ENCODE data around the gene LRRK1. TPM values are rescaled to one million over a fixed set of nuclear protein-coding genes. Genes with fewer than 3 reads are reported as not detected.

LRRK1 gene
- total RNA-seq, 1 donor from 2014 or later: 4.2 TPM

DNA sequence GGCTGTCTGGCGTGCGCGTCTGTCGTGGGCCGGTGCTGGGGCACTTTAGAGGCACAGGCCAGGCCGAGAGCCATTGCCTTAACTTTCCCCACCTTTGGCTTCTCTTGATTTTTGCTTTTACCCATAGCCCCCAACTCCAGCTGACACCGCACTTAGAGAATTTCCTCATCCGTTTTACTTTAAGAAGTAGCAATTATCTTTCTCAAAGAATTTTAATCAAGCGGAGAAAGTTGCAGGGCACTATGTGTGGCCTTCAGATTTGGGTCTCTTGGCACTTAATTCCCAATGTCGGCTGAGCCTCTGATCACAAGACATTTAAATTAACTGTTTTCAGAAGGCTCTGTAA lies 38.3 kb upstream of the LRRK1 start:
- no peaks in the 10 kb centered on the region for H3K27me3 ChIP-seq (ENCODE audit: control insufficient read depth, insufficient read depth, low read length)
- DNase-seq (ENCODE audit: low read depth) (no peak), FAIRE-seq (no peak)
- TF ChIP-seq, protein P1, sequence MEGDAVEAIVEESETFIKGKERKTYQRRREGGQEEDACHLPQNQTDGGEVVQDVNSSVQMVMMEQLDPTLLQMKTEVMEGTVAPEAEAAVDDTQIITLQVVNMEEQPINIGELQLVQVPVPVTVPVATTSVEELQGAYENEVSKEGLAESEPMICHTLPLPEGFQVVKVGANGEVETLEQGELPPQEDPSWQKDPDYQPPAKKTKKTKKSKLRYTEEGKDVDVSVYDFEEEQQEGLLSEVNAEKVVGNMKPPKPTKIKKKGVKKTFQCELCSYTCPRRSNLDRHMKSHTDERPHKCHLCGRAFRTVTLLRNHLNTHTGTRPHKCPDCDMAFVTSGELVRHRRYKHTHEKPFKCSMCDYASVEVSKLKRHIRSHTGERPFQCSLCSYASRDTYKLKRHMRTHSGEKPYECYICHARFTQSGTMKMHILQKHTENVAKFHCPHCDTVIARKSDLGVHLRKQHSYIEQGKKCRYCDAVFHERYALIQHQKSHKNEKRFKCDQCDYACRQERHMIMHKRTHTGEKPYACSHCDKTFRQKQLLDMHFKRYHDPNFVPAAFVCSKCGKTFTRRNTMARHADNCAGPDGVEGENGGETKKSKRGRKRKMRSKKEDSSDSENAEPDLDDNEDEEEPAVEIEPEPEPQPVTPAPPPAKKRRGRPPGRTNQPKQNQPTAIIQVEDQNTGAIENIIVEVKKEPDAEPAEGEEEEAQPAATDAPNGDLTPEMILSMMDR (IDR thresholded peaks at IDR 0.05; ENCODE audit: insufficient read depth, low read length, severe bottlenecking): no peak
- H3K4me3 ChIP-seq (ENCODE audit: low read depth, low read length): peak overlapping the region; percentile 73
- peaks cover 2% of the 10 kb centered on the region for H3K36me3 ChIP-seq (ENCODE audit: control insufficient read depth, insufficient read depth, low read length)

DNA sequence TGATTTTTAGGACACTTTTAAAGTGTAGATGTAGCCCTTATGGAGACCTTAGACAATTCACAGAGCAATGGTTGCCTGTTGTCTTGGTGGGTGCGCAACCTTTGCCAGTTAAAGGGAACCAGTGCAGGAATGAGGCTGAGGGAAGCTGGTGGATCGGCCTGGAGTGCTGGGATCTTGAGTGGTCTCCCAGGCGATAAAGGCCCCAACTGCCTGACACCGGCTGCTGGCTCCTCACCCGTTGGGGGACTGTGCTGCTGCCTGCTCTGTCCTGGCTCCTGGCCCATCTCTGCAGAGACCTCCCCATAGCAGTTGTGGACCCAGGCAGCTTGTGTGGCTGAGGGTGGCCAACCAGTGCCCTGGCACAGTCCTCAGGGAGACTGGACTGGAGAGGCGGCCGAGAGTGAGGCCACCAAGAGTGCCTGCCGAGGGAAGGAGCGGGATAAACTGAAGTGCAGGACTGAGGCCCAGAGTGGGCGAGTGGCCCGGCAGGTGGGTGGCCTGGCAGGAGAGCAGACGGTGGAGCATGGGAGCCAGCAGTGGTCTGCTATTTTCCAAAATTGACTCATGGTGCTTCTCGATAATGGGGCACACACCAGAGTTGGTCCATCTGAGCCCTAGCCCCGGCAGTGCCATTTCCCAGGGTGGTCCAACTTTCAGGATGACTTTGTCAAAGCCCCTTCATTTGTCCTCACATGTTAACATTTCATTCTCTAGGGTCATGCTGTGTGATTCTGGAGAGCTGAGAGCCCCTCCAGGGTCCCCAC lies 37.4 kb upstream of the LRRK1 start:
- FAIRE-seq (no peak), DNase-seq (ENCODE audit: low read depth) (no peak)
- H3K4me3 ChIP-seq (ENCODE audit: low read depth, low read length): no peak overlapping the region
- TF ChIP-seq, protein P1 (IDR thresholded peaks at IDR 0.05; ENCODE audit: insufficient read depth, low read length, severe bottlenecking): no peak
- no peaks in the 10 kb centered on the region for H3K27me3 ChIP-seq (ENCODE audit: control insufficient read depth, insufficient read depth, low read length)
- peaks cover 3% of the 10 kb centered on the region for H3K36me3 ChIP-seq (ENCODE audit: control insufficient read depth, insufficient read depth, low read length)

DNA sequence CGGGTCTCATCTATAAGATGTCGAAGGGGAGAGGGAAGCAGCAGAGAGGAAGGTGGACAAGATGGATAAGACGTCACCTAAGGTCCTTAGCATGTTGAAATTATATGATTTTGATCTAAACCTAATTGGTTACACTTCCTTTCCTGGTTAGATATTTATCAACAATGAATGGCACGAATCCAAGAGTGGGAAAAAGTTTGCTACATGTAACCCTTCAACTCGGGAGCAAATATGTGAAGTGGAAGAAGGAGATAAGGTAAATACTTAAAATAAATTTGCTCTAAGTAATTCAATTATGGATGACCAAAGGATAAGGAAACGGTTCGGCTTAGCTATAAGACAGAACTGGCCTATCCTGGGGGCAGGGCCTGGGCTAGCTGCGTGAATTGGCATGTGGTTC lies 34.0 kb upstream of the LRRK1 start:
- Histone ChIP-seq H3K27me3 (ENCODE audit: control insufficient read depth, insufficient read depth, low read length) (no peaks in the 10 kb centered on the region), H3K36me3 (ENCODE audit: control insufficient read depth, insufficient read depth, low read length) (peaks cover 6% of the 10 kb centered on the region), H3K4me3 (ENCODE audit: low read depth, low read length) (no peak overlapping the region)
- FAIRE-seq (no peak), DNase-seq (ENCODE audit: low read depth) (no peak)
- TF ChIP-seq, protein P1 (IDR thresholded peaks at IDR 0.05; ENCODE audit: insufficient read depth, low read length, severe bottlenecking): no peak

DNA sequence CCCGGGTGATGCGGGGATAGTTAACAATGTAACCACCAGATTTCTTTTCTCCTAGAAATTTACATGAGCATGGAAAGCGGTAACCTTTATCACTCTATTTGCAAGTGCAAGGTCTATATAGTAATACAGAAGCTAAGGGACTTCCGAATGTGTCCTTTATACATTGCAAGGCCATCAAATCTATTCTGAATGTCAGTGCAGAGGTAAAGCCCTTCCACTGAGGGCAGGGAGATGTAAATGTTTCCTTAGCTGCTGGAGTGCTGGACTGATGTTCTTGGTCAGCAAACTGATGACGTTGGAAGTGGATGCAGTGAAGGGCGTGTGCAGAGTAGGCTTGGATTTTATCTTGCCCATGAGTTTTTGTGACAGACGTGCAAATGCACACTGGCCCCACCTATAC lies 33.3 kb upstream of the LRRK1 start:
- H3K27me3 ChIP-seq (ENCODE audit: control insufficient read depth, insufficient read depth, low read length): no peaks in the 10 kb centered on the region
- H3K4me3 ChIP-seq (ENCODE audit: low read depth, low read length): no peak overlapping the region
- FAIRE-seq (no peak), DNase-seq (ENCODE audit: low read depth) (no peak)
- peaks cover 6% of the 10 kb centered on the region for H3K36me3 ChIP-seq (ENCODE audit: control insufficient read depth, insufficient read depth, low read length)
- TF ChIP-seq, protein P1 (IDR thresholded peaks at IDR 0.05; ENCODE audit: insufficient read depth, low read length, severe bottlenecking): no peak

DNA sequence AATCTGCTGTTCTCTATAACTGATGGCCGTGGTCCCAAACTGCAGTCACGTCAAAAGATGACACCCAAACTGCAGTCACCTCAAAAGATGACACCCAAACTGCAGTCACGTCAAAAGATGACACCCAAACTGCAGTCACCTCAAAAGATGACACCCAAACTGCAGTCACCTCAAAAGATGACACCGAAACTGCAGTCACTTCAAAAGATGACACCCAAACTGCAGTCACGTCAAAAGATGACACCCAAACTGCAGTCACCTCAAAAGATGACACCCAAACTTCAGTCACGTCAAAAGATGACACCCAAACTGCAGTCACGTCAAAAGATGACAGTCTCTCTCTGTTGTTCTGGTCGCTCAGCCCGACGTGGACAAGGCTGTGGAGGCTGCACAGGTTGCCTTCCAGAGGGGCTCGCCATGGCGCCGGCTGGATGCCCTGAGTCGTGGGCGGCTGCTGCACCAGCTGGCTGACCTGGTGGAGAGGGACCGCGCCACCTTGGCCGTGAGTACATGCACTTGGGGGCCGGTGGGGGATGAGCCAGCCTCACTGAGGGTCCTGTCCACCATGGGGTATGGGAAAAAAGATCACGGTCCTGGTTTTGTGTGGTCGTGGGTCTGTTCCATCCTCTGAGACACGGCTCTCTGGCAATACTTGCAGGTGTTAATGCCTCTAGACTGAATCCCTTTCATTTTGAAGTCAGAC lies 31.8 kb upstream of the LRRK1 start:
- H3K36me3 ChIP-seq (ENCODE audit: control insufficient read depth, insufficient read depth, low read length): peaks cover 17% of the 10 kb centered on the region
- FAIRE-seq: no peak
- no peak for DNase-seq (ENCODE audit: low read depth)

More for the DNA sequence above, 31.8 kb upstream of the LRRK1 start:
- H3K4me3 ChIP-seq (ENCODE audit: low read depth, low read length): no peak overlapping the region
- TF ChIP-seq, protein P1 (IDR thresholded peaks at IDR 0.05; ENCODE audit: insufficient read depth, low read length, severe bottlenecking): no peak
- no peaks in the 10 kb centered on the region for H3K27me3 ChIP-seq (ENCODE audit: control insufficient read depth, insufficient read depth, low read length)

Data from bronchial epithelial cell (primary cell).